Endodermal cell (in vitro differentiated cells): ENCODE measurements around the gene RUNX1. TPM values are rescaled to one million over a fixed set of nuclear protein-coding genes. Genes with fewer than 3 reads are reported as not detected.
A peak's percentile ranks its signal among the peaks of the same experiment; 100 is the strongest.

Experiments
- DNase-seq: peaks from one replicate; pipeline ENCODE4 v3.0.0-alpha.2; 2017
- H3K27ac ChIP-seq: 2 replicates; pipeline ENCODE4 v1.5.1; 2013; ENCODE audit warnings: mild to moderate bottlenecking, low read depth, low read length, moderate library complexity
- H3K27me3 ChIP-seq: 2 replicates; pipeline ENCODE4 v1.6.1; 2013; ENCODE audit warnings: mild to moderate bottlenecking, low read length, moderate library complexity; ENCODE audit not compliant: insufficient read depth, control insufficient read depth, poor library complexity, severe bottlenecking
- H3K36me3 ChIP-seq: 2 replicates; pipeline ENCODE4 v1.7.0; 2013; ENCODE audit warnings: mild to moderate bottlenecking, low read length, moderate library complexity; ENCODE audit not compliant: control insufficient read depth, insufficient read depth
- H3K4me1 ChIP-seq: one replicate; pipeline ENCODE4 v1.7.0; 2013; ENCODE audit warnings: low read length; ENCODE audit not compliant: control insufficient read depth, insufficient read depth
- H3K4me3 ChIP-seq: 2 replicates; pipeline ENCODE4 v1.5.1; 2013; ENCODE audit warnings: mild to moderate bottlenecking, low read length, moderate library complexity
- H3K9ac ChIP-seq: 2 replicates; pipeline ENCODE4 v1.6.1; 2013; ENCODE audit warnings: mild to moderate bottlenecking, low read length, moderate library complexity; ENCODE audit not compliant: poor library complexity, severe bottlenecking; ENCODE audit errors: extremely low read depth
- H3K9me3 ChIP-seq: 2 replicates; pipeline ENCODE4 v1.6.1; 2013; ENCODE audit warnings: mild to moderate bottlenecking, low read length, moderate library complexity; ENCODE audit not compliant: control insufficient read depth
- H3K27ac Mint-ChIP-seq: 2 replicates; pipeline ENCODE4 v1.8.0; 2020; ENCODE audit warnings: mixed read lengths
- H3K27me3 Mint-ChIP-seq: 2 replicates; pipeline ENCODE4 v1.8.0; 2021; ENCODE audit warnings: mild to moderate bottlenecking, mixed read lengths; ENCODE audit not compliant: insufficient read depth
- H3K36me3 Mint-ChIP-seq: 2 replicates; pipeline ENCODE4 v1.8.0; 2020; ENCODE audit warnings: low read depth, mixed read lengths
- H3K4me1 Mint-ChIP-seq: 2 replicates; pipeline ENCODE4 v1.8.0; 2020; ENCODE audit warnings: mixed read lengths
- H3K4me3 Mint-ChIP-seq: 2 replicates; pipeline ENCODE4 v1.8.0; 2020; ENCODE audit warnings: mild to moderate bottlenecking, moderate library complexity, mixed read lengths
- H3K9me3 Mint-ChIP-seq: 2 replicates; pipeline ENCODE4 v1.8.0; 2020; ENCODE audit warnings: mild to moderate bottlenecking, mixed read lengths
- WGBS, 2 experiments: methylation state at CpG; one replicate each; pipeline versions ENCODE4 v1.1.5 to v1.1.7; 2013; ENCODE audit warnings: missing lambda C conversion rate in 2 of 2, mixed read lengths in 1 of 2; ENCODE audit not compliant: insufficient coverage in 1 of 2, insufficient read length in 1 of 2; 5-methylcytosine and 5-hydroxymethylcytosine counted together
- long read RNA-seq, 4 experiments: library from polyadenylated mRNA in 2 of 4; library from RNA in 1 of 4; library from capped mRNA in 1 of 4; stranded (forward) in 3 of 4; unstranded in 1 of 4; transcript quantifications; one replicate each; pipeline ENCODE4 v2.0.0, GENCODE V29; 2020 to 2021; ENCODE audit warnings: inconsistent platforms in 1 of 4
- polyA plus RNA-seq, 2 experiments: library from polyadenylated mRNA; stranded (reverse); fragments of 50-300 nt; gene quantifications; one replicate each; pipeline ENCODE4 v1.2.3, GENCODE V29; 2013
- total RNA-seq, 2 donors: library from RNA; stranded (reverse); fragmentation: NEBNext Ultra II Directional in 1 of 2; extraction: Animal tissue kit (Norgen Biotek cat#: 25700) in 1 of 2; gene quantifications; 2 replicates in 1 of 2; 3 replicates in 1 of 2; pipeline ENCODE4 v1.2.1, GENCODE V29; 2021
- TF ChIP-seq, protein P1 (sequence below): fragments of 200-600 bp; sonication (generic); conservative IDR thresholded peaks from 2 replicates; pipeline ENCODE4 v1.5.0; 2021; ENCODE audit warnings: antibody characterized with exemption, mild to moderate bottlenecking

RUNX1 gene
- total RNA-seq = 1 to 10 TPM in 1 of 2 donors, under 1 TPM in 1; 0.31 to 2.8 TPM
- 0.50 TPM for polyA plus RNA-seq (2013, experiment 1 of 2)
- 1.0 TPM for polyA plus RNA-seq (2013, experiment 2 of 2)
- long read RNA-seq, experiment 1 = 0 reads
- long read RNA-seq, experiment 2 = 0 reads
- long read RNA-seq, experiment 3, partial matches to known transcripts = 0 of 7 reads
- long read RNA-seq, experiment 3, other reads (novel, unspliced or antisense) = 7 of 7 reads
- long read RNA-seq, experiment 4 = 0 reads

DNA sequence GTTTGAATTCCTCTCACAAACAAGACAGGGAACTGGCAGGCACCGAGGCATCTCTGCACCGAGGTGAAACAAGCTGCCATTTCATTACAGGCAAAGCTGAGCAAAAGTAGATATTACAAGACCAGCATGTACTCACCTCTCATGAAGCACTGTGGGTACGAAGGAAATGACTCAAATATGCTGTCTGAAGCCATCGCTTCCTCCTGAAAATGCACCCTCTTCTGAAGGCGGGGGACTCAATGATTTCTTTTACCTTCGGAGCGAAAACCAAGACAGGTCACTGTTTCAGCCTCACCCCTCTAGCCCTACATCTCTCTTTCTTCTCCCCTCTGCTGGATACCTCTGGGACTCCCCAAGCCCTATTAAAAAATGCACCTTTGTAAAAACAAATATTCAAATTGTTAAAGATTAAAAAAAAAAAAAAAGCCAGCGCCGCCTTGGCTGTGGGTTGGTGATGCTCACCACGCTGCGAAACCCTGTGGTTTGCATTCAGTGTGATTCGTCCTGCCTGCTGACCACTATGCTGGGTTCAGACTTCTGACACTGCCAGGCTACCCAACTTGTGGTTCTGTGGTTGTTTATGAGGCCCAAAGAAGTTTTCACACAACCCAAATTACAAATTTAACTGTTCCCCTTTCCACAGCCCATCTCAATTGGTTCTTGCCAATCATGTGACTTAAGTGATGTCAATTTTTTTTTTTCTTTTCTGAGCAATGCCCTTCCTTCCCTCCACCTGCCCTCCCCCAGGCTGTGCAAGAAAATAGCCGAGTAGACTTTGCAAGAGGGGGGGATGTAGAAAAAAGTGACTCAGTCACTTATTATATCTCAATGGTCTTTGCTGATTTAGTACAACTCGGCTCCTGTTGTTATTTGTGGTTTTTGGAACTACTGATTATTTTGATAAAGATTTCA is at the start of gene RUNX1:
TSS of gene RUNX1 (minus strand) at position 597 of the 912 bp plus-strand sequence.
- WGBS, 2 experiments = 94 to 95% methylated on average over 5 to 13 of the region's 14 CpGs
- Histone ChIP-seq H3K4me3 (no peak within 1 kb of the TSS), H3K9me3 (peaks cover 19% of the 10 kb centered on the region)

DNA sequence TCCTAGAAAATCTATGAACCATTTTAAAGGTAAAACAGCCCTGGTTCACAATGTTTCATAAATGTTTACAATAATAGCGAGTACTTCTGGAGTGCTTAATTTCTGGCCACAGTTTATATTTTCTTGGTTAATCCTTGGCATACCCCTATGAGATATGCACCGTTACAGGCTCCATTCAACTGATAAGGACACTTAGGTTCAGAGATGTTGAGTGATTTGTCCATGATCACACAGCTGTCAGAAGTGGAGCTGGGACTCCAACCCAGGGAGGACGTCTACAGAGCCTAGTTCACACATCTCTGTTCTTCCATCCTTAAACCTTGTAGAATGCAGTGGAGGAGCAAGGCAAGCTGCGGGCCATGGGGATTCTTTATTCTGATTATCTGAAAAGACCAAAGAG is 48.4 kb upstream of the RUNX1 start:
- no peaks in the 10 kb centered on the region for H3K36me3 Mint-ChIP-seq
- WGBS, 2 experiments = 94 to 100% methylated on average over 2 to 4 of the region's 4 CpGs
- no peaks in the 10 kb centered on the region for H3K4me1 ChIP-seq

More for the DNA sequence above, at the start of gene RUNX1:
- Mint-ChIP-seq H3K4me3 (no peak within 1 kb of the TSS), H3K27me3 (peaks cover 4% of the 10 kb centered on the region), H3K9me3 (no peaks in the 10 kb centered on the region), H3K27ac (no peak within 1 kb of the TSS), H3K4me1 (peaks cover 36% of the 10 kb centered on the region), H3K36me3 (no peaks in the 10 kb centered on the region)
- DNase-seq = no peak
- no peaks in the 10 kb centered on the region for H3K36me3 ChIP-seq
- H3K27ac ChIP-seq = no peak within 1 kb of the TSS
- H3K27me3 ChIP-seq = no peaks in the 10 kb centered on the region
- TF ChIP-seq, protein P1, sequence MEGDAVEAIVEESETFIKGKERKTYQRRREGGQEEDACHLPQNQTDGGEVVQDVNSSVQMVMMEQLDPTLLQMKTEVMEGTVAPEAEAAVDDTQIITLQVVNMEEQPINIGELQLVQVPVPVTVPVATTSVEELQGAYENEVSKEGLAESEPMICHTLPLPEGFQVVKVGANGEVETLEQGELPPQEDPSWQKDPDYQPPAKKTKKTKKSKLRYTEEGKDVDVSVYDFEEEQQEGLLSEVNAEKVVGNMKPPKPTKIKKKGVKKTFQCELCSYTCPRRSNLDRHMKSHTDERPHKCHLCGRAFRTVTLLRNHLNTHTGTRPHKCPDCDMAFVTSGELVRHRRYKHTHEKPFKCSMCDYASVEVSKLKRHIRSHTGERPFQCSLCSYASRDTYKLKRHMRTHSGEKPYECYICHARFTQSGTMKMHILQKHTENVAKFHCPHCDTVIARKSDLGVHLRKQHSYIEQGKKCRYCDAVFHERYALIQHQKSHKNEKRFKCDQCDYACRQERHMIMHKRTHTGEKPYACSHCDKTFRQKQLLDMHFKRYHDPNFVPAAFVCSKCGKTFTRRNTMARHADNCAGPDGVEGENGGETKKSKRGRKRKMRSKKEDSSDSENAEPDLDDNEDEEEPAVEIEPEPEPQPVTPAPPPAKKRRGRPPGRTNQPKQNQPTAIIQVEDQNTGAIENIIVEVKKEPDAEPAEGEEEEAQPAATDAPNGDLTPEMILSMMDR = peak; percentile 12
- H3K9ac ChIP-seq = no peak within 1 kb of the TSS
- peaks cover 4% of the 10 kb centered on the region for H3K4me1 ChIP-seq

DNA sequence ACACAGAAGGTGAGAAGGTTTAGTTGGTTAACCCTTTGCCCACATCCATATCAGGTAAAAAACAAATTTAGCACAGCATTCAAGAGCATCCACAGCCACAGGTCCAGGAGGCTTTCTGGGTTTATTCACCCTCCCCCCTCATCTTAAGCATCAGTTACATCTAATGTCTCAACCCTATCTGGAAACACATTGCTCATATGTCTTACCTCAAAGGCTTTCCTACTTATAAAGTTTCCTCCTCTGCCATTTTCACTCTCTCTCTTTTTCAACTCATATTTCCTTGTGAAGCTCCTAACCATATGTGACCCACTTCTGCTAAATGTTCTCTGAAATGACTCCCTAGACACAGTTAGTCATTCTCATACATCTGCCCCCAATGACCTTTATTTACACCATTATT is 47.9 kb upstream of the RUNX1 start:
- H3K27me3 ChIP-seq = no peaks in the 10 kb centered on the region
- H3K36me3 Mint-ChIP-seq = no peaks in the 10 kb centered on the region
- H3K9me3 Mint-ChIP-seq = no peaks in the 10 kb centered on the region
- no peak overlapping the region for H3K27ac Mint-ChIP-seq
- no peaks in the 10 kb centered on the region for H3K9me3 ChIP-seq
- no peak overlapping the region for H3K4me3 Mint-ChIP-seq
- DNase-seq = no peak
- H3K36me3 ChIP-seq = no peaks in the 10 kb centered on the region
- H3K27me3 Mint-ChIP-seq = no peaks in the 10 kb centered on the region
- H3K27ac ChIP-seq = no peak overlapping the region
- no peak overlapping the region for H3K4me3 ChIP-seq
- TF ChIP-seq, protein P1 = no peak
- H3K4me1 Mint-ChIP-seq = no peaks in the 10 kb centered on the region
- no peaks in the 10 kb centered on the region for H3K4me1 ChIP-seq
- no peak overlapping the region for H3K9ac ChIP-seq

More for the DNA sequence above, 48.4 kb upstream of the RUNX1 start:
- Histone ChIP-seq H3K27ac (no peak overlapping the region), H3K36me3 (no peaks in the 10 kb centered on the region), H3K27me3 (no peaks in the 10 kb centered on the region), H3K9me3 (no peaks in the 10 kb centered on the region), H3K9ac (no peak overlapping the region), H3K4me3 (no peak overlapping the region)
- H3K4me3 Mint-ChIP-seq = no peak overlapping the region
- TF ChIP-seq, protein P1 = no peak
- H3K4me1 Mint-ChIP-seq = no peaks in the 10 kb centered on the region
- H3K27ac Mint-ChIP-seq = no peak overlapping the region
- DNase-seq = no peak
- no peaks in the 10 kb centered on the region for H3K27me3 Mint-ChIP-seq
- no peaks in the 10 kb centered on the region for H3K9me3 Mint-ChIP-seq
